Measurements from ENCODE around the gene PDLIM7.
A peak's percentile ranks its signal among the peaks of the same experiment; 100 is the strongest.

Gene PDLIM7

DNA sequence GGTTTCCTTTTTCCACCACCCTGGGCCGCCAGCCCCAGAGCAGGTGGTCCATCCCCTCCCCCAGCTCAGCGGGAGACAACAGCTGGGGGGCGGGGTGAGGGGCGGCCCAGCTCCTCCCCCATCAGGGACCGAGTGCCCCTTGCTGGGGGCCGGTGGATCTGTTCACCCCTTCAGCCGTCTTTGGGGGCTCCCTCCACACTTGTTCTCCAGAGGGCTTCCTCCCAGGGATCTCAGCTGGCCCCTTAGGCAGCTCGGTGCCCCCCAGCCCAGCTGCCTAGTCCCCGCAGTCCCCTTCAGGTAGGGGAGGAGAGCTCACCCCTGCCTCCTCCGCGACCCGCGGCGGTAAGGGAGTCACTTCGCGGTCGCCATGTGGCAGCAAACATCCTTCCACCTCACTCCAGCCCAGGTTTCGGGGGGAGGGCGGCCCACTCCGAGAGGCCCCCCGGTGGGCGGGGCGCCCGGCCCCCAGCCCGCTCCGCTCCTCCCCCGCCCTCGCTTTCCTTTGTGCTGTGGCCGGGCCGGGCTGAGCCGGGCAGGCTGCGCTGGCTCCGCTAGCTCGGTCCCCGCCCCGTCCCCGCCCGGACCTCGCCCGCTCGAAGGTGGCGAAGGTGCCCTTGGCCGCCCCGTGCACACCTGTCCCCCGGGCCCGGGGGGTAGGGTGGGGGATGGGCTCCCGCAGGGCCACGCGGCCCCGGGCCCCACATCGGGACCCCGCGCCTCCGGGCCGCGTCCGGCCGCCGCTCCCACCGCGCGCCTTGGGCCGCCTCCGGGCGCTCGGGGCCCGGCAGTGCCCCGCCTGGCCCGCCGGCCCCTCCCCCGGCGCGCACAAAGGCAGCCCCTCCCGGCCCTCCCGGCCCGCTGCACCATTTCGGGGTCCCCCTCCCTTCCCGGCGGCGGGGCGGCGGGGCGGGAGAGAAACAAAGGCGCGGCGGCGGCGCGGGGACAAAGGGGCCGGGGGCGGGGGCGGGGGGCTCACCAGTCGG is 24.7 kb downstream of the PDLIM7 start:
- DNase-seq: peak; percentile 40

DNA sequence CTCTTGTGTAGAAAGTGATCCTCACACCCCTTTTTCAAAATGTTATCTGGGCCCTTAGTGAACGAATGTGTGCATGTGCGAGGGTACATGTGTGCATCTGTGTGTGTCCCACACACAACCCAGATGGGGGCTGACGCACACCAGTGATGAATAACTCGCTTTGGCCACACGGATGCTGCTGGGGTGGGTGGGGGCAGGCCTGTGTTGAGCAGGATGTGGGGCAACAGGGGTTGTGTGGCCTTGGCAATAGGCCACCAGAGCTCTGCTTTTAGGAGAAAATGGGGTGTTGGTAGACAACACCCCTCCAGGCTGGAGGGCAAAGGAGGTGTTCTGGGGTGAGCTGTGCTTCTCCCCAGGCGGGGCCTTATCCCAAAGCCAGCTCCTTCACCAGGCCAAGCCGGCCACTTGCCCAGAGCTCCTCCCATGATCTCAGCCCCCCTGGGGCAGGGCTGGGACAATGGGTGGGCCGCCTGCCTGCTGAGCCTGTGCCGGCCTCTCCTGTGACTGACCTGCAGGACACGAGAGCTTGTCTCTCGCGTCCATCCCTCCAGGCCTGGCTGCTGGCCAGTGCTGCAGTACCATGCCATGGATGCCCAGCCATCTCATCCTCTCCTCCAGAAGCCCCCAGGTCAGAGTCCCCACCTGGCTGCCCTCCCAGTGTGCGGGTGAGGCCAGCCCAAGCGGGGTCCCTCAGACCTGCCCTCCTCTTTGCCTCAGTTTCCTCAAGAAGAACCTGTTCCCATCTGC is 25.6 kb downstream of the PDLIM7 start:
- peak; percentile 42 for DNase-seq

GRCh38 chr5:177470759-177471536 is 26.5 kb downstream of the PDLIM7 start:
- DNase-seq: no peak

DNA sequence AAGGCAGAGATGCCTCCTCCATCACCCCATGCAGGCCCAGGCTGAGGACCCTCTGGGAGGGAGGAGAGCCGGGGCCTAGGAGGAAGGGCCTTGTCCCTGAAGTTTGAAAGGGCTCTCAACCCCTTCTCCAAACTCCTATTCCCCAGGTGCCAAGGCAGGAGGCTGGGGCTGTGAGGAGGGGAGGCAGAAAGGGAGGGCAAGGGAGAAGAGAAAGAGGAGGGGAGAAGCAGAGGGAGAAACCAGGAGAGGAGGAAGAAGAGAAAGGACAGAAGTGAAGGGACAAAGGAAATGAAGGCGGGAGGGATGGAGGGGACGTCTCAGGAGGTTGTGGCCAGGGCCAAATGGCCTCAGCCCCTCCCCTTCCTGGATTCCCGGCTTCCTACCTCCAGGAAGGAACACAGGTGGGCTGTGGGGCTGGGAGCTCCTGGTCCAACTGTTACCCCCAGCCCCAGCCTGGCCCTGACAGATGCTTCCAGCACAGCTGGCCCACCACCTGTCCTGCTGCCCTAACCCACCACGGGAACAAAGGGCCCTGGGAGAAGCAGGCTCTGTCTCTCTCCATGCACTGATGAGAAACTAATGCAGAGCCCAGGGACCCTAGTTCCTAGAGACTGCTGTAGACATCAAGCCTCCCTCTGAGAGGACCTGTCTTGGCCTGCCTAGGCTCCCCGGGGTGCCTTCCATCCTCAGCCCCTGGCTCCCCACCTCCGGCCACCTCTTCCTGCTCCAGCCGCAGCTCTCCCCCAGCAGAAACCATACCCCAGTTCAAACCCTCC is 27.5 kb downstream of the PDLIM7 start:
- no peak for DNase-seq

DNA sequence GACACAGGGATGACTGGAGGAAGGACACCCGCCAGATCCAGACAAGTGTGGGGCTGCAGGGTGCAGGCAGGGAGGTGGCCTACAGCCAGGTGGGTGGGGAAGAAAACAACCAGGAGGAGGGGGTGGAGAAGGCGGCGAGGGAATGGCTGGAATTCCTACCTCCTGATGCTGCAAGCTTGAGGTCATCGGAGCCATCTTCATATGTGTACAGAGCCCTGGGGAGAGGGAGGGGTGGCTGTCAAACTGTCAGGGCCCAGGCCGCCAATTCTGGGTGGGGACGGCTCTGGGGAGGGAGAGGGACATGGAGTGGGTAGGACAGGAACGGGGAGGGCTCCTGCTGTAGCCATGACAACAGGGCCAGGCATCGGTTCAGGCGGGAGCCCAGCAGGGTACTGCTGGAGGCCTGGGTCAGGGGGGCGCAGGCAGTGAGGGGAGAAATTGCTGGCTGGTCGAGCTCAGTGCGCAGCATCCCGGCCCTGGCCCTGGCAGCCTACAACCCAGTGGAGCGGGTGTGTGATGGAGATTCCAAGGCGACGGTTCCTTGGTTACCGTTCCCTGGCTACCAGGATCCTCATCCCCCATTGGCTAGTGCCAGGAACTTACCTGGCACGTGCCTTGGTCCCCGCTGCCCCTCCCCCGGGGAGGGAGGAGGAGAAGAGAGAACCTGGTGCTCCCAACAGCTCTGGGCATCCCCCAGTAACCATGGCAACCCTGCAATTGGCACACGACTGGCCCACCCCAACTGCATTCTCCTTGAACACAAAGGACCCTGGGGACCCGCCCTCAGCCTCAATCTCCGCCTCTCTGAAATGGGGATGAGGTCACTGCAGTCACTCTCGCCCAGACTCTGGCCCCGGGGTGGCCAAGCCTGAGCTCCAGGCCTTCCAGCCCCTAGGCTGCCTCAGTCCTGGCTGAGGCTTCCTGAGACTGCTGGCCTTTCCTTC is 28.4 kb downstream of the PDLIM7 start:
- no peak for DNase-seq

GRCh38 chr5:177468329-177468684 is 29.1 kb downstream of the PDLIM7 start:
- no peak for DNase-seq

GRCh38 chr5:177467436-177467835 is 30.0 kb downstream of the PDLIM7 start:
- no peak for DNase-seq

DNA sequence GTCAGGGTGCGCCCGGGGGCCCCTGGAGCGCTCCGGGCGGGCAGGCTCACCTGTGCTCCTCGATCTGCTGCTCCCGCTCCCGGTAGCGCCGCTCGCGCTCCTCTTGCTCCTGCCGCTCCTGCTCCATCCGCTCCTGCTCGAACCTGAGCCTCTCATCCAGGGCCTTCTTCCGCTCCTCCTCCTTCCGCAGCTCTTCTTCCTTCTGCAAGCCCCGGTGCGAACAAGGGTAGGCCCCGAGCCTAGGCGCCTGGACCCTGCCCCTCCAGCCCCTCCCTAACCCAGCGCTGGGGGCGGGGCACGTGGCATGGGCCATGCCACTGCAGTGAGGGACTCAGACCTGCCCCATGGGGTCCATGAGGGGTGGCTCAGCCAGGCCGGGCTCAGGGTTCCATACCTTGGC is 30.5 kb downstream of the PDLIM7 start:
- no peak for DNase-seq

- DNase-seq: no peak
Observed at GRCh38 chr5:177465044-177465443, 32.4 kb downstream of the PDLIM7 start.

DNA sequence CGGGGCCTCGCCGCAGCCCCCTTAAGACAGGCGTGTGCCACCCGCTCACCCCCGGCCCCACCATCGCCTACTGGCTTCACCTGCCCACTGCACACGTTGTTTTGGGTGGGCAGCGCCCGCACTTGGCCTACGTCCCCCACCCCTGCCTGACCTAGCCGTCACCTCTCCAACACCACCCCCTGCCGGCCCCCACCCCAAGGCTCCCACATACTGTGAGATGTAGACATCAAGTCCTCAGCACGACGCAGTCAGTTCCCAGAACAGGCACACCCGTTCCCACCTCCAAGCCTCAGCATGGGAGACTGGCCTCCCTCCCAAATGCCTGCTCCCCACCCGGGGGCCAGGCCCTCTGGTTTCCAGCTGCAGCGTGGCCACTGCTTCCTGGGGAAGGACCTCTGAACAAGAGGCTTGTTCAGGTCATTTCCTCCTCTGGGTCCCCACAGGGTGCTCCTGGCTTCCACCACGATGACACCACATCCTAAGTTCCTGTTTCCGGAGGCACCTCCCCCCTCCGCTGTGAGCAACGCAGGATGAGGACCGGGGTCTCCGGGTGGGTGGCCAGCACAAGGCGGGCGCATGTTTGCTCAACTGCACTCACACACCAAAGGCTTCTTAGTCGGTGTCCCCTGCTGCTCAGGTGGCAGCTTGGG is 35.3 kb downstream of the PDLIM7 start:
- no peak for DNase-seq

DNA sequence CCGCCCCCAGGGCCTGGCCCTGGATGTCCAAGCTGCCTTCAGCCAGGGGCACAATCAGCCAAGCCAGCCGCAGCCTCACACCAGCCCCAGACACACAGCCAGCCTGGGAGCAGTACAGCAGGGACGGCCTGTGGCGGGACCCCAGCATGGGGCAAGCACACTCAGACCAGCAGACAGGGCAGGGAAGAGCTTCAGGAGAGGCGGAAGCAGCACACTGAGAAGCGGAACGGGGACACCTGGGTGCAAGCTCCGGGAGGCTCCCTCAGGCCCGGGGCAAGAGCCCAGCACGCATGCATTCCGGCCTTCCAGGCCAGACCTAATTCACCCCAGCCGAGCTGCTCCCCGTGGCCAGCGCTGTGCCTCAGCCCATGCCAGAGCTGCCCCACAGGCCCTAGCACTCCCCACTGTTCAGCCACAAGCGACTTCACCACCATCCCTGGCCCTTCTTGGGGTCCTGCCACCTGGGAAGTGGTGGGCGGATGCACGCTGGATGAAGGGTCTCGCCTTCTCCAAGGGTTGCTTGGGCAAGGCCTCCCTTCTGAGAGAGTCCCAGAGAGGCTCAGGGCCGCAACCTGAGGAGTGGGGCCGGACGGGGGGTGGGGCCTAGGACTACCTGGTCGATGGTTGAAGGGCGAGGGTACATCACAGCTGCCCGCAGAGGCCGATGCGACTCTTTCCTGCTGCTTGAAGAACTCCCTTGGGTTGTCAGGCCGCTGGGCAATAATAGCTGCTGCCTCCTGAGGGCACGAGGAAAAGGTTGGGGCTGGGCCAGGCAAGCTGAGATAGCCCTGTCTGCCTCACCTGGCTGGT is 37.4 kb downstream of the PDLIM7 start:
- no peak for DNase-seq

- DNase-seq: no peak
Observed at GRCh38 chr5:177459357-177459756, 38.0 kb downstream of the PDLIM7 start.

DNA sequence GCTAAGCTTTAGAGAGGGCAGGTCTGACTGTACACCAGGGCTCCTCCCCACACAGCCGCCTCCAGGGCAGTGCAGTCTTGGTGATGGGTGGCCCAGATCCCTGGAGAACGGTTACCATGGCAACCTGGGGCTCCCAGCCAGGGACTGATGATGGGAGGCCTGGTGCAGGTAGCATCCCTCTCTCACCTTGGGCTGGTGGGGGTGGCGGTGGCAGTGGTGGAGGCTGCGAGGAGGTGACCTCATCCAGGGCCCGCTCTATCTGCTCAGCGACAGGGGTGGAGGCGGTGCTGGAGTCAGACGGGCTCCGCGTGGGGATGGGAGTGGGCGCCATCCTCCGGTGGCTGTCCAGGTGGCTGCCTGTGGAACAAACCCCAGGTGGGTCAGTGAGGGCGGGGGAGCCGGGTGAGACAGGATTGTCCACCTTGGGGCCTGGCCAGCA is 38.5 kb downstream of the PDLIM7 start:
- DNase-seq: no peak

GRCh38 chr5:177457852-177458681 is 39.3 kb downstream of the PDLIM7 start:
- no peak for DNase-seq

DNA sequence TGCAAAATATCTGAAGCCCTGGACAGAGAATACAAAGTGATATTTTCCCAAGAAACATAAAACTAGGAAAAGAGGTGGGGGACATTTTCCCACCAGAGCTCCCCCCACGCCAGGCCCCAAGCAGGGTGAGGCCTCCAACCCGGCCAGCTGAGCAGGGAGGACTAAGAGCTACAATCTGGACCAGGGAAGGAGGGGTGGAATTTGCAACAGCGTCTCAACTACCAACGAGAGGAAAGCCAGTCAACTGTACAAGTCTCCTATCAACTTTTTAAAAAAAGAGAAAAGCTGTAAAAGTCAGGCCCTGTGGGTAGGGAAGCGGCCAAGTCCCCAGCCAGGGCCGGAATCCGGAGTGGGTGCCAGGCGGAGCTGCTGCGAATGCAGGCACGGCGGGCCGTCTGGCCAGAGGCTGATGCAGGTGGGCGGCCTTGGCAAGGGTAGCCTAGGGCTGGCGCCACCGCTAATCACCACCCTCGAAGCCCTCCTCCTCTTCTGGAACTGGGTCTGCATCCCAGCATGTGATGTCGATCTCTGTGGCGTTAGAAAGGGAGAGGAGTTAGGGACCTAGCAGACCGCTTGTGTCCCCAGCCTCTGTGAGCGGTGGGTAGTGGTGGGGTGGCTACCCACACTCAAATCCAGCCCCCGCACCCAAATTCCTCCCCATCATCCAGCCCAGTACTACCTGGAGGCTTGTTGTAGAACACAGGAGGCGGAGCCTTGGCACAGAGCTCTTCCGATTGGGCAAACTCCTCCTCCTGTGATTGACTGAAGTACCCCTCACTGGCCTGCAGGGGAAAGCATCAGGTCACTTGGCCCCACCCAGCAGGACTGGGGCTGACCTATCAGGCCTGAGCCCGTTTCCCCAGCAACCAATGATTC is 40.2 kb downstream of the PDLIM7 start:
- peak; percentile 62 for DNase-seq

DNA sequence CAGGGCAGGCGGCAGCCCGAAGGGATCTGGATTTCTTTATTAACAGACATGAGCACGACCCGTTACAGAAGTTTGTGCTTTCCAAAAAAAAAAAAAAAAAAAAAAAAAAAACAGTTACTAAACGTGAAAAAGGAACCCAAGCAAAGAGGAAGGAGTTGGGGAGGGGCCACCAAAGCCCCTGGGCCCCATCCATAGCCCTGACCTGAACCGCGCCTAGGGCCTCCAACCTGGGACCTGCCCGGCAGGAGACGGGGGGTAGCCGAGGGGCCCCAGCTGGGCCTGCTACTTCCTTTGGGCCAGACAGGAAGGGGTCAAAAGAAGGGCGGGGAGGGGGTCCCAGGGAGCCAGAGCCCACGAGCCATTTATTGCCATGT is 40.8 kb downstream of the PDLIM7 start:
- DNase-seq: no peak

DNA sequence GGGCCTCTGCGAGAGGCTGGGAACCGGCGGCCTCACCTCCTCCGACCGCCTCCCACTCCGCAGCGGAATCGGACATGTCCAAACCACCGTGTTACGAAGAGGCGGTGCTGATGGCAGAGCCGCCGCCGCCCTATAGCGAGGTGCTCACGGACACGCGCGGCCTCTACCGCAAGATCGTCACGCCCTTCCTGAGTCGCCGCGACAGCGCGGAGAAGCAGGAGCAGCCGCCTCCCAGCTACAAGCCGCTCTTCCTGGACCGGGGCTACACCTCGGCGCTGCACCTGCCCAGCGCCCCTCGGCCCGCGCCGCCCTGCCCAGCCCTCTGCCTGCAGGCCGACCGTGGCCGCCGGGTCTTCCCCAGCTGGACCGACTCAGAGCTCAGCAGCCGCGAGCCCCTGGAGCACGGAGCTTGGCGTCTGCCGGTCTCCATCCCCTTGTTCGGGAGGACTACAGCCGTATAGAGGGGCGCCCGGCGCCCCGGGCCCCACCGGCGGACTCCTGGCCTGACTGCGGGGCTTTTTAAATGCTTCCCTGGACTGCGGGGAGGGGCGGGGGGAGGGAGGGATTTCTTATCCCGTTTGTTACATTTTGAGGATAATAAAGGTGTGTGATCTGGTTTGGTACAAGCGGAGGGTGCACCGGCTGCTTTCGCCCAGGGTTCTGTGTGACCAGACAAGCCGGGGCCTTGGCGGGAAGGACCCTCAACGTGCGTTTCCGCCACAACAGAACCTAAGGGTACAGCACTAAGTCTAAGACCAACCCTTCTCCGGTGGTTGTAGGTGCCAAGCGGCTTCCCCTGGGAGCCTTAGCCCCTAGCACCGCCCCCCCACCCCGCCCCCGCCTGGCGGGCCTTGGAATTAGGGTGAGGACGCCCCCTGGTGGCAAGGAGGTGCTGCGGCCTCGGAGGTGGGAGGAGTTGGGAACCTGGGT is 41.5 kb downstream of the PDLIM7 start:
- peak; percentile 89 for DNase-seq
